HG03520 (cell line): ENCODE data around the gene DENND1A.

ENCODE experiments used
- ATAC-seq: cut with Tn5 transposase; IDR thresholded peaks from one replicate; pipeline ENCODE4 v1.9.1; 2021; ENCODE audit warnings: mild to moderate bottlenecking, moderate library complexity; ENCODE audit not compliant: unreplicated experiment

Gene DENND1A

GRCh38 chr9:123691765-123692303, 238.1 kb downstream of the DENND1A start:
- ATAC-seq: no peak

GRCh38 chr9:123689701-123690428, 240.1 kb downstream of the DENND1A start:
- ATAC-seq: no peak

- no peak for ATAC-seq
Measured at GRCh38 chr9:123687246-123687751, 242.6 kb downstream of the DENND1A start.

GRCh38 chr9:123686829-123687192, 243.1 kb downstream of the DENND1A start:
- ATAC-seq: no peak

GRCh38 chr9:123686131-123686828, 243.6 kb downstream of the DENND1A start:
- no peak for ATAC-seq

GRCh38 chr9:123685489-123686083, 244.3 kb downstream of the DENND1A start:
- ATAC-seq: no peak

- ATAC-seq: no peak
Measured at GRCh38 chr9:123684393-123685149, 245.4 kb downstream of the DENND1A start.

GRCh38 chr9:123682746-123683145, 247.2 kb downstream of the DENND1A start:
- no peak for ATAC-seq

GRCh38 chr9:123680352-123680751, 249.6 kb downstream of the DENND1A start:
- ATAC-seq: no peak

GRCh38 chr9:123679330-123679987, 250.5 kb downstream of the DENND1A start:
- ATAC-seq: peak; percentile 94

- ATAC-seq: no peak
Measured at GRCh38 chr9:123678878-123679329, 251.0 kb downstream of the DENND1A start.

GRCh38 chr9:123678038-123678877, 251.7 kb downstream of the DENND1A start:
- ATAC-seq: no peak

GRCh38 chr9:123676869-123677268, 253.1 kb downstream of the DENND1A start:
- no peak for ATAC-seq

GRCh38 chr9:123669346-123669745, 260.6 kb downstream of the DENND1A start:
- ATAC-seq: no peak

- no peak for ATAC-seq
Measured at GRCh38 chr9:123663529-123663928, 266.4 kb downstream of the DENND1A start.

- ATAC-seq: no peak
Measured at GRCh38 chr9:123662057-123662776, 267.7 kb downstream of the DENND1A start.

- ATAC-seq: no peak
Measured at GRCh38 chr9:123660691-123661466, 269.0 kb downstream of the DENND1A start.

GRCh38 chr9:123659358-123659757, 270.6 kb downstream of the DENND1A start:
- no peak for ATAC-seq
